ENCODE results near the gene CCL1.

Gene CCL1, protein sequence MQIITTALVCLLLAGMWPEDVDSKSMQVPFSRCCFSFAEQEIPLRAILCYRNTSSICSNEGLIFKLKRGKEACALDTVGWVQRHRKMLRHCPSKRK

GRCh38 chr17:34363183-34363661 is at the start of gene CCL1:
CCL1 (minus strand) TSS chr17:34363233; CDS start chr17:34363161, 72 bp downstream.
- DNase-seq = no peak

GRCh38 chr17:34412534-34412933 is 49.5 kb upstream of the CCL1 start:
- DNase-seq = no peak

GRCh38 chr17:34411646-34412421 is 48.8 kb upstream of the CCL1 start:
- no peak for DNase-seq

GRCh38 chr17:34409352-34409751 is 46.3 kb upstream of the CCL1 start:
- no peak for DNase-seq

GRCh38 chr17:34408439-34408838 is 45.4 kb upstream of the CCL1 start:
- no peak for DNase-seq

- DNase-seq = no peak
Measured at GRCh38 chr17:34406226-34406625, 43.2 kb upstream of the CCL1 start.

DNA sequence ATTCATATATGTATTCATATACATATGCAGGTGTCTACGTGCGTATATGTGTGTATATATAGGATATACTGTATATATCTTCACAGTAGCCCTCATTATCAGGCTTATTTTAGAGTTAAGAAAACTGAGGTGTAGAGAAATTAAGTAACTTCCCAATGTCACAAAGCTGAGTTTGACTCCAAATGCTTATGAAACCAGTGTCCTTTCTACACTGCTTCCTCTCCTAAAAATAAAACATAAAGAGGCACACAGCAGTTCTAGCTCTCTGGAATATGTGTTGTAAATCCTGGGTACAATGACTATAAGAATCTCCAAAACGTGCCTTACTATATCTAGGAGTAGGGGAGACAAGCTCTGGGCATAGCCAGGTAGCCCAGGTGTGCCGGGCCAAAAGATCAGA is 40.0 kb upstream of the CCL1 start:
- no peak for DNase-seq

DNA sequence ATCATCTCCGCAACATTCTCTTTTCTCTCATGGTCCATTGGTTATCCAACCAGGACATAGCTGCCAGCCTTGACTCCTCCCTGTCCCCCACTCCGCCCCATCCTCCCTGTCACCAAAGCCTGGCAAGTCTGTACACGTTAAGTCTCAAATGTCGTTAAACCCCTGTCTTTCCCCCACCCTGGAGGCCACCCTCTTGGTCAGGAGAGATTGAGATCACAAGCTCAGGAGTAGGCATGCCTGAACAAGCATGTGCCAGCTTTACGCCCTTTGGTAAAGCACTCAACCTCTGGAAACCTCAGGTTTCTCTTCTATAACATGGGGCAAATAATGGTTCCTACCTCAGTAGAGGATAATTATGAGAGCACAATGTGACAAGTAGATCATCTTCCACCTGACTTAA is 38.1 kb upstream of the CCL1 start:
- DNase-seq = no peak

DNA sequence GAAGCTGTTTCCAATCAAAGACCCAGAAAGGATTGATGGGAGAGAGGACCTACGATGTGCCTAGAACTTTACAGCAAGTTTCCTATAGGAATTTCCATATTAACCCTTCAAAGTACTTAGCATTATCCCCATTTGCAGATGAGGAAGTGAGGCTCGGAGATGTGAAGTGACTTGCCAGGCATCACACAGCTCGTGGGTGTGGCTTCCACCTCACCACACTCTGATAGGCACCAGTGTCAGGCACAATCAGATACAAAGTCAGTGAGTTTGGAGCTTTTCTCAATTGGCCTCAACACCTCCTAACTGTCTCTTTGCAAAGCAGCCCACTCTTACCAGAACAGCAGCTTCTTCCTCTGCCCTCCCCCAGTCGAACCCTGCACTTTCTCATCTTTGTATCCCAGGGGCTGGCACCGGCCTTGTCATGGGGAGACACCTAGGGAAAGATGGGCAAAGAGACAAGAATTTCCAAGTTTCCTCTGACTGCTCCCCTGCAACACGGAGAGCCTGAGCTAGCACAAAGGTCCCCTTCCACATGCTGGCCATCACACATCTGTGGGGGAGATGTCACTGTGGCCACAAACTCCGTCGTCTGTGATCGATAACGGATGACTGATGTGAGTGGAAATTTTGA is 37.4 kb upstream of the CCL1 start:
- DNase-seq = no peak

DNA sequence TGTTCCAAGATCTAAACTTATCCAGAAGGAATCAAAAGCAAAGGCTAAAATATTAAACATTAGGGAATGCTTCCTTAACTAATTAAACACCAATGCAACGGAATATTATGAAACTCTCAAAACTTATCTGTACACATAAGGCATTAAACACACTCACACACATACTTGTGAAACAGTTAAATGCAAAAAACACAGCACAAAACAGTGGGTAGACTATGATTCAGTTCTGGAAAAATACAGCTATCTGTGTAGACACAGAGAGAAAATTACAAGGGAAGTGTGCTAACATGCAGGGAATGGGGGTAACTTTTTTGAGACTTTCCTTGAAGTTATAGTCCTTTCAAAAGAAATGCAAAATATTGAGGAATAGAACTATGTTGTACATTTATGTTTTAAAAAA is 36.7 kb upstream of the CCL1 start:
- DNase-seq = no peak

DNA sequence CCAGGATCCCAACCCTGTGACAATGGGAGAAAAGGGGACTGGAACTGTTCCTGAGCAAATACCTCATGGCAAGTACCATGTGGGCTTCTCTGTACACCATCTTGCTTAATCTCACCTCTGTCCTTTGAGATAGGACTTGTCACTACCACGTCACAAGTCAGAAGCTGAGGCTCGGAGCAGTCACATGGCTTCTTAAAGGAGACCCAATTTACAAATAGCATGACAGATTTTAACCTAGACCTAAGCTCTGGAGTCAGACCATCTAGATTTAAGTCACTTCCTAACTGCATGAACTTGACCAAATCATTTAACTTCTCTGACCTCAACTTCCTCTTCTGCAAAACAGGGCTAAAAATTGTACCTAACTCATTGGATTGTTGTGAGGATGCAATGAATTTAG is 36.0 kb upstream of the CCL1 start:
- no peak for DNase-seq

DNA sequence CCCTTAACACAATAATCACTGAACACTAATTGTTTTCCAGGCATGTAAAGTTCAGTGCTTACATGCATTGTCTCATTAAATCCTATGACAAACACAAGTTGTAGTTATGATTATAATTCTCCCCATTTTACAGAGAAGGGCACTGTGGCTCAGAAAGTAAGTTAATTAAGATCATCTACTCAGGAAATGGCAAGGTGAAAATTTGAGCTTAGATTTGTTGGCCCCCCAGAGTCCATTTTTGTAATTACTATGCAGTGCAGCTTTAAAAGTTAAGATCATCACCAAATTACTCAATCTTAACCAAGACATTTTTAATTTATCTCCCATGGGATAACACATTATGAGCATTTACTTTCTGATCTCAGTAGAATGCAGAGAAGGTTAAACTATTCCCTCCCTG is 34.2 kb upstream of the CCL1 start:
- no peak for DNase-seq

DNA sequence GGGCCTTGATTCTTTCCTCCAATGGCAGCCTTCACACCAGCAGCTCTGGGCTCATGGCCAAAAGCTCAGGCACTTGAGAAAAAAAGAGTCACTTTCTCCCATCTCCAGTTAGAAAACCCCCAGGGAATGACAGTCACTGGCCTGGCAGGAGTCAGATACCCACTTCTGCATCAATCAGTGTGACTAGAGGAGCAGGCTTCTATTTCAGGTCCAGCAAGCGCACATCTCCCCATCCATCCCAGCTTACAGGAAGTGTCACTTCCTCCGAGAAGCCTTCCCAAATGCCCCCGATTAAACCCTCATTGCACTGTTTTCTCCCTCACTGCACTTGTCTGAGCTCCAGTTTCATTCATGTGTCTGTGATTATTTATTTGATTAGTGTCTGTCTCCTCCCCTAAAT is 30.4 kb upstream of the CCL1 start:
- DNase-seq = peak; percentile 43

DNA sequence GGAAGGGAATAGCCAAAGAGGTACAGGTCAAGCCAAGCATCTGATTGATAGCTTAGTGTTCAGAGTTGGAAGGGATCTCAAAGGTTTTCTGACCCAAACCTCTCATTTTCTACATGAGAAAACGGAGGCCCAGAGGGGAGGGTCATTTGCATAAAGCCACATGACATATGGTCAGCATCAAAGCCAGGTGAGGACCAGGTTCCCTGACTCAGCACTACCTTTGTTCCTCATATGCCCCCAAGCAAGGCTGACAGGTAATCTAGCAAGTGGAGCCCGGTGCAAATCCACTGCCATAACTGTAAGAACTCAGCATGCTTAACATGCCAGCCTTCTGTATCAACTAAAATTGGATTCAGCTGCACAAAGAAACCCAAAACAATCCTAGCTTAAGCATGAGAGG is 28.2 kb upstream of the CCL1 start:
- DNase-seq = no peak

DNA sequence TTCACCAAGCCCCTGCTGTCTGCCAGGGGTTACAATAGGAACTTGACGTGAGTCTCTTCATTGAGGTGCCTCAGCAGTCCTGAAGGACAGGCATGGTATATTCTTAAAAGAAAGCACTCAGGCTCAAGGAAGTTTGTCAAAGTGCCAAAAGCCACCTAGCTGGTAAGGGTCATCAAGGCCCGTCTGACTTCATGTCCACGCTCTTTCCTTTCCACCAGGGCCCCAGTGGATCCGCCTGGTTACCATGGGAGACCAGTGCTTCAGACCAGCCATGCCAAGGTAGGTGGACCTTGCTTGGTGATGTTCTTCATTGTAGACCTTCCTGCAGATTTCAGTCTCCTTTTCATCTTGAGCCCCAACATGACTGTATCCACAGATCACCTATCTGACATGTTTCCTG is 27.6 kb upstream of the CCL1 start:
- DNase-seq = no peak

GRCh38 chr17:34389126-34389750 is 26.2 kb upstream of the CCL1 start:
- DNase-seq = no peak

DNA sequence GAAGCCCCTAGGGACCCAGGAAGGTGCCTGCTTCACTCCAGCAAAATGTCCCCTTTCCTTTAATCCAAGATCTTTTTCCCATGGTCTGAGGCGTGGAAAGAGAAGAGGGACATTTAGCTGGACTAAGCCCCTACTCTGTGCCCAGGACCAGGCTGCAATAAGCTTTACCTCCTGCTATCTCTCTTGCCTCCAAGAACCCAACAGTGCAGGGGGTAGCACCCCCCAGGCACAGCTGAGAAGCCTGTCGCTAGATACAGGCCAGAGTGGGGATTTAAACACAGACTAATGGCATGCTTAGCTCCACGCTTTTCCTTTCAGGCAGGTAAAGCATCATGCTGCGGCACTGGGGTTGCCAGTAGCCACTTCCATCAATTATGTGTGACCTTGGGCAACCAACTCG is 24.5 kb upstream of the CCL1 start:
- DNase-seq = no peak

DNA sequence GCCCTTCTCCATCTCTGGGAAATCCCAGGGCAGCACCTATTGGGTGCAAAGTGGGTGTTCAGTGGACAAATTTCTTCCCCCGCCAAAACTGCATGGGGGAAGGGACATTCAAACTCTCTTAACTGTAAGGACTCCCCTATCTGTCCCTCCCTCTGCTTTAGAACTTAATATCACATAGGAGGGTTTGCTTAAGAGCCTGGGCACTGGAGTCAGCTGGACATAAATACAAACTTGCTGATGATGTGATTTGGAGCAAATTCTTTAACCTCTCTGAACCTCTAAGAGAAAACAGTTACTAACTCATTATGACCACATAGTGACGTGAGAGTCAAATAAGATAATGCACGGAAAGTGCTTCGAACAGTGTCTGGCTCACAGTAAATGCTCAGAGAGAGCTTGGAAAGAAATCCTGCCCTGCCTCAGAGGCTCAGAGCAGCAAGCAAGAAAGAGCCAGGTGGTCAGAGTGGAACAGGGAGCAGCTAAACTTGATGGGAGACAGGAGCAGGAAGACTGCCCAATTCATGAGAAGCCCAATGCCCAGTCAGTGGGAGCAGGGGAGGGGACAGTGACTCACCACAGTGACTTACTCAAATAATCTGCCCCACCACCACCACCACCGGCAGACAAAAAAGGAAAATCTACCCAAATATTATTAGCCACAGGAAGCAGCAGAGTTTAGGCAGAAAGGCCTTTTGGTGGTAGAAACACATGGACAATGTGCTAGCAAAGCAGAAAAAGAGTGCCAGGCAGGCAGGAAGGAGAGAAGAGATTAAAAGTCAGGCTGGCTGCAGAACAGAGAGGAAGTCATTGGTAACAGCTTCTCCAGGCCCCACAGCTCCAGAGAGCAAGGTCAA is 23.9 kb upstream of the CCL1 start:
- DNase-seq = no peak

DNA sequence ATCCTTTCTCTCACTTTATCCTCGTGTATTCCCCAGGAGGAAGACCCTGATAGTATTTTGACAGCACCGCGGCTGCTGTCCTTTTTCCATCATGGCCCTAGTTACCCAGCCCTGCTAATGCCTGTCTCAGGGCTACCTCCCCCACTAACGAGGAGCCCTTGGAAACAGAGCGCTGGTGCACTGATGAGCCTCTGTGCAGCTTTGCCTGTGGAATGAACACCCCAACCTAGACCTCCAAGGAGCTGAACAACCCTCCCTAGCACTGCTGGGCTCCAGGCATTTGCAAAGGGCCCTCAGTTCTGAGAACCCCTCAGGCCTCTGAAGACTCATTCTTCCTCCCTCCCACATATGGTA is 23.3 kb upstream of the CCL1 start:
- no peak for DNase-seq

DNA sequence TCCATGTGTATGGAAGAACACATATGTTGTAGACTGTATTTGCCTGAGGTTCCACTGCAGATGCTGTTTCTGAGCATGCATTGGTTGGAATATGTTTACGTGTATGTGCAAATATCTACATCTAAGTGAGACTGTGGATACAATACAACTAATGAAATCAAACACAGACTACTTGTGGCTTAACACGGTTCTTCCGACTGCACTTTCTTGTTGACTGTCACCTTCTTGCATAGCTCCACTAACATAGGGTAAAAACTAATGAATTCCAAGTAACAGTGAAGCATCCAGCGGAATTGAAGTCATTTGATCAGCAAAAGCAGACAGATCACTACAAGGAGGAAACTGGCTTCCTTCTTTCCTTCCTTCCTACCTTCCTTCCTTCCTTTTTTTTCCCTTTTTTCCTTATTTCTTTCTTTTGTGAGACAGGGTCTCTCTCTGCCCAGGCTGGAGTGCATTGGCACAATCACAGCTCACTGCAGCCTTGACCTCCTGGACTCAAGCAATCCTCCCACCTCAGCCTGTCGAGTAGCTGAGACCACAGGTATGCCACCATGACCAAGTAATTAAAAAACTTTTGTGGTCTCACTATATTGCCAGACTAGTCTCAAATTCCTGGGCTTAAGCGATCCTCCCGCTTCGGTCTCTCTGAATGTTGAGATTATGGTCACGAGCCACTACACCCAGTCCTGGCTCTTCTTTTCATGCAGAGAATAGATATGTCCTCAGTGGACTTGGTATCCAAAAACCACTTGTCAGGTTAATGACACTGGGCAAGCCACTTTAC is 22.0 kb upstream of the CCL1 start:
- no peak for DNase-seq

DNA sequence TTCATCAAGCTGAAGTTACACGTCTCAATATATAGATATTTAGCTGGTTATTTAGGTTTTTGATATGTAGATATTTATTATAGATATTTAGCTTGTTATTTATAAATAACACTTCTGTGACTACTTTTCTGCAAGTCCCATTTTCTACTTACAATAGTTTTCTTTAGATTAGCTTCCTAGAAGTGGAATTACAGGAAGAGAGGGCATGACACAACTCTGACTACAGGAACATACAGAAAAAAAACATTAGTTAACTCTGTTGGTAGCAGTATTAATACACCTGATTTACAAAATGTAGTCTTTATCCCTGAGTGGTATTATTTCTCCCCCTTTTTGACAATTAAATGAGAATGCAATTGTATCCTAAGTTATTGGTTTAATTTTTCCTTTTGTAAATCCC is 21.2 kb upstream of the CCL1 start:
- DNase-seq = no peak

DNA sequence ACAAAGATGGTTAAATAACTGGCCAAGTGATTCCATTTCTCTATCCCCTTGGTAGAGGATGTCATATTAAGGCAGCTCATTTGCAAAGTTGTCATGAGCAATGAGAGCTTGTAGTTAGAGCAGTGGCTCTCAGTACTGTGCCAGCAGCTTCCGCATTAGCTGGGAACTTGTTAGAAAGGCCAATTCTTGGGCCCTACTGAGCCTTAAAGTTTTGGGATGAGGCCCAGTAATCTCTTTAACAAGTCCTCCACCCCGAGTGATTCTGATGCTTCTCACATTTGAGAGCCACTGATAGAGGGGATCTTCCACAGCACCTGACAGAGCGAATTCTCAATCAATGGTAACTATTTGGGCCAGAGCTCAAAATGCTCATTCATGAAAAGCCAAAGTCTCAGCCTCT is 20.2 kb upstream of the CCL1 start:
- no peak for DNase-seq

Data from NCI-H1092 treated with DMSO at 0.1 percent for 48 hours (cell line).